PC-9 (cell line): Measurements from ENCODE around the gene ASB6. TPM values are rescaled to one million over a fixed set of nuclear protein-coding genes. Genes with fewer than 3 reads are reported as not detected.
"Not testable (repeated sequence)": the region's sequence is repeated elsewhere in the genome, so short reads cannot be mapped to it uniquely, and the experiment has no call there.

Experiments used
- BruUV-seq: library from RNA; stranded (reverse); fragments of 400-500 nt; replicated peaks from 2 replicates; lab custom pipeline; 2021; lab: Mats Ljungman, UMichigan
- CTCF ChIA-PET: fragments of 300-600 bp; sonication (Branson Sonifier 250); formaldehyde crosslinking; loops from one replicate; lab custom pipeline; 2022; ENCODE audit warnings: antibody characterized with exemption; lab: Charles Lee
- POLR2A ChIA-PET: fragments of 300-600 bp; sonication (Branson Sonifier 250); formaldehyde crosslinking; loops from one replicate; lab custom pipeline; 2022; ENCODE audit warnings: antibody characterized with exemption; ENCODE audit not compliant: unreplicated experiment; lab: Charles Lee
- DNase-seq, 2 experiments: peaks; one replicate each; pipeline versions ENCODE4 v3.0.0 to v3.0.0-alpha.2; 2015 to 2022; ENCODE audit warnings: mixed read lengths in 1 of 2
- H2AFZ ChIP-seq: fragments of 200-600 bp; sonication (generic); 2 replicates; pipeline ENCODE4 v1.8.1; 2017; ENCODE audit warnings: antibody characterized with exemption
- H3F3A ChIP-seq: fragments of 200-600 bp; sonication (generic); 2 replicates; pipeline ENCODE4 v1.8.1; 2017; ENCODE audit warnings: antibody characterized with exemption, mild to moderate bottlenecking, low read depth; ENCODE audit not compliant: insufficient read depth
- H3K27ac ChIP-seq: fragments of 200-600 bp; sonication (generic); 2 replicates; pipeline ENCODE4 v1.6.1; 2016; ENCODE audit warnings: mixed run types
- H3K27me3 ChIP-seq: fragments of 200-600 bp; sonication (generic); 2 replicates; pipeline ENCODE4 v1.6.1; 2016; ENCODE audit warnings: low read depth, mixed run types; ENCODE audit not compliant: insufficient read depth
- H3K36me3 ChIP-seq: fragments of 200-600 bp; sonication (generic); 2 replicates; pipeline ENCODE4 v1.6.1; 2016; ENCODE audit warnings: low read depth, mixed run types
- H3K4me1 ChIP-seq: fragments of 200-600 bp; sonication (generic); replicated peaks from 2 replicates; pipeline ENCODE4 v1.6.1; 2016; ENCODE audit warnings: mixed run types; ENCODE audit not compliant: insufficient read depth
- H3K4me2 ChIP-seq: fragments of 200-600 bp; sonication (generic); 2 replicates; pipeline ENCODE4 v1.6.1; 2017; ENCODE audit warnings: mixed run types
- H3K4me3 ChIP-seq: fragments of 200-600 bp; sonication (generic); 2 replicates; pipeline ENCODE4 v1.6.1; 2016; ENCODE audit warnings: mixed run types
- H3K79me2 ChIP-seq: fragments of 200-600 bp; sonication (generic); 2 replicates; pipeline ENCODE4 v1.6.1; 2017; ENCODE audit warnings: low read depth, mixed run types
- H3K9me2 ChIP-seq: fragments of 200-600 bp; sonication (generic); 2 replicates; pipeline ENCODE4 v1.8.1; 2017; ENCODE audit warnings: mild to moderate bottlenecking; ENCODE audit not compliant: insufficient read depth
- H3K9me3 ChIP-seq: fragments of 200-600 bp; sonication (generic); 2 replicates; pipeline ENCODE4 v1.8.1; 2016; ENCODE audit warnings: low read depth; ENCODE audit not compliant: insufficient read depth
- H4K20me1 ChIP-seq: fragments of 200-600 bp; sonication (generic); 2 replicates; pipeline ENCODE4 v1.8.1; 2017; ENCODE audit not compliant: insufficient read depth
- CTCF ChIP-seq: fragments of 200-600 bp; sonication (generic); conservative IDR thresholded peaks from 2 replicates; pipeline ENCODE4 v1.6.1; 2017; ENCODE audit warnings: mixed run types, antibody characterized with exemption, mild to moderate bottlenecking, moderate library complexity
- EZH2 ChIP-seq: fragments of 200-600 bp; sonication (generic); IDR thresholded peaks from 2 replicates; pipeline ENCODE4 v1.8.0; 2017; ENCODE audit warnings: antibody characterized with exemption, low read depth
- intact Hi-C: fragments of 100-400 bp; cut with micrococcal nuclease; formaldehyde crosslinking; loops from one replicate; pipeline ENCODE4 v1.10.0; 2022; ENCODE audit not compliant: unreplicated experiment
- total RNA-seq: library from RNA; stranded (reverse); gene quantifications from 2 replicates; pipeline ENCODE4 v1.2.3, GENCODE V29; 2021

Gene ASB6
- total RNA-seq, 1 experiment from 2014 or later, result 20.2 TPM

GRCh38 chr9:129665814-129666520 is 24.0 kb upstream of the ASB6 start:
- Histone ChIP-seq H3K9me2 (no peaks in the 10 kb centered on the region), H3K4me1 (no peaks in the 10 kb centered on the region), H3K36me3 (no peaks in the 10 kb centered on the region), H3K27me3 (peaks cover 3% of the 10 kb centered on the region; the same call in 1 of the 2 replicates), H3K4me2 (no peak overlapping the region; the same call in 1 of the 2 replicates), H3K79me2 (no peaks in the 10 kb centered on the region), H4K20me1 (no peaks in the 10 kb centered on the region), H3K27ac (no peak overlapping the region), H3K4me3 (no peak overlapping the region), H3K9me3 (no peaks in the 10 kb centered on the region), H3F3A (no peaks in the 10 kb centered on the region), H2AFZ (no peak overlapping the region)
- ChIA-PET CTCF (no interaction called here), POLR2A (no interaction called here)
- intact Hi-C loops, result no loop called here
- no peak for DNase-seq
- TF ChIP-seq EZH2 (no peak), CTCF (no peak)
- BruUV-seq, result no TSS peak

GRCh38 chr9:129665389-129665775 is 23.4 kb upstream of the ASB6 start, which contains the start of gene PRRX2:
TSS of gene PRRX2 (plus strand) at chr9:129665647. CDS start at chr9:129665868, 221 bp downstream.
- ChIA-PET POLR2A (no interaction called here), CTCF (no interaction called here)
- no peaks in the 10 kb centered on the region for H3K4me1 ChIP-seq
- BruUV-seq, result no TSS peak
- H2AFZ ChIP-seq, result no peak within 1 kb of the TSS
- no peaks in the 10 kb centered on the region for H3K79me2 ChIP-seq
- peak within 1 kb of the TSS; percentile 30; the same call in 1 of the 2 replicates for H3K4me2 ChIP-seq
- peak; percentile 84; the same call in 1 of the 2 replicates for TF ChIP-seq EZH2
- TF ChIP-seq CTCF, result no peak
- no peak within 1 kb of the TSS for H3K27ac ChIP-seq
- intact Hi-C loops, result no loop called here
- no peak for DNase-seq
- H3K9me2 ChIP-seq, result no peaks in the 10 kb centered on the region
- H3K4me3 ChIP-seq, result no peak within 1 kb of the TSS
- peaks cover 3% of the 10 kb centered on the region; the same call in 1 of the 2 replicates for H3K27me3 ChIP-seq
- H4K20me1 ChIP-seq, result no peaks in the 10 kb centered on the region
- no peaks in the 10 kb centered on the region for H3F3A ChIP-seq
- no peaks in the 10 kb centered on the region for H3K9me3 ChIP-seq
- no peaks in the 10 kb centered on the region for H3K36me3 ChIP-seq

- Histone ChIP-seq H3K36me3 (no peaks in the 10 kb centered on the region), H4K20me1 (no peaks in the 10 kb centered on the region), H3K4me1 (no peaks in the 10 kb centered on the region), H3F3A (no peaks in the 10 kb centered on the region), H2AFZ (no peak overlapping the region), H3K4me3 (no peak overlapping the region), H3K9me3 (no peaks in the 10 kb centered on the region), H3K4me2 (peak overlapping the region; percentile 30; the same call in 1 of the 2 replicates), H3K27ac (no peak overlapping the region), H3K27me3 (peaks cover 3% of the 10 kb centered on the region; the same call in 1 of the 2 replicates), H3K79me2 (no peaks in the 10 kb centered on the region), H3K9me2 (no peaks in the 10 kb centered on the region)
- BruUV-seq, result no TSS peak
- intact Hi-C loops, result no loop called here
- ChIA-PET CTCF (no interaction called here), POLR2A (no interaction called here)
- DNase-seq, result no peak
- TF ChIP-seq CTCF (no peak), EZH2 (no peak)
Observed at GRCh38 chr9:129664746-129665388, 22.9 kb upstream of the ASB6 start.

GRCh38 chr9:129662239-129662638 is 20.3 kb upstream of the ASB6 start:
- POLR2A ChIA-PET, result interaction anchor here (0.6 to 0.7 kb wide), 2 partner anchors 84 to 183 kb away, joined by 9 to 11 read pairs; no protein-coding TSS in a partner anchor
- H3K4me3 ChIP-seq, intact Hi-C loops, H3K4me2 ChIP-seq, CTCF ChIA-PET, H3F3A ChIP-seq, H3K79me2 ChIP-seq, DNase-seq, H4K20me1 ChIP-seq, H3K27me3 ChIP-seq, H3K36me3 ChIP-seq, H3K27ac ChIP-seq, H3K9me2 ChIP-seq, H2AFZ ChIP-seq, H3K9me3 ChIP-seq, BruUV-seq, H3K4me1 ChIP-seq: not testable (repeated sequence)
